PC-3 (cell line): Measurements from ENCODE around the gene RNF125. TPM values are rescaled to one million over a fixed set of nuclear protein-coding genes. Genes with fewer than 3 reads are reported as not detected.

ENCODE experiments used
- ATAC-seq: fragments of 200-7000 bp; cut with Tn5 transposase; 2 replicates; pipeline ENCODE4 v1.9.1; 2020; ENCODE audit warnings: mild to moderate bottlenecking, moderate library complexity
- BruUV-seq: library from RNA; stranded (reverse); fragments of 400-500 nt; replicated peaks from 2 replicates; lab custom pipeline; 2021; lab: Mats Ljungman, UMichigan
- CTCF ChIA-PET: fragments of 300-600 bp; sonication (Branson Sonifier 250); formaldehyde crosslinking; loops from one replicate; lab custom pipeline; 2022; ENCODE audit warnings: antibody characterized with exemption; lab: Charles Lee
- POLR2A ChIA-PET: fragments of 300-600 bp; sonication (Branson Sonifier 250); formaldehyde crosslinking; loops from one replicate; lab custom pipeline; 2022; ENCODE audit warnings: antibody characterized with exemption; ENCODE audit not compliant: unreplicated experiment; lab: Charles Lee
- DNase-seq: peaks from one replicate; pipeline ENCODE4 v3.0.0-alpha.2; 2015
- H2AFZ ChIP-seq: fragments of 300-600 bp; sonication (generic); 2 replicates; pipeline ENCODE4 v1.6.0; 2016; ENCODE audit warnings: antibody characterized with exemption, low read length
- H3F3A ChIP-seq: fragments of 300-600 bp; sonication (generic); one replicate; pipeline ENCODE4 v1.6.0; 2017; ENCODE audit warnings: antibody characterized with exemption, low read length, control low read depth, mild to moderate bottlenecking; ENCODE audit not compliant: unreplicated experiment
- H3K27ac ChIP-seq: fragments of 300-600 bp; sonication (generic); 2 replicates; pipeline ENCODE4 v1.5.1; 2016; ENCODE audit warnings: mild to moderate bottlenecking, low read length
- H3K27me3 ChIP-seq: fragments of 300-600 bp; sonication (generic); 2 replicates; pipeline ENCODE4 v1.6.1; 2016; ENCODE audit warnings: low read length, mixed read lengths
- H3K36me3 ChIP-seq: fragments of 300-600 bp; sonication (generic); 2 replicates; pipeline ENCODE4 v1.6.1; 2016; ENCODE audit warnings: low read depth, mixed run types, low read length, mixed read lengths
- H3K4me1 ChIP-seq: fragments of 300-600 bp; sonication (generic); 2 replicates; pipeline ENCODE4 v1.5.1; 2016; ENCODE audit warnings: low read length; ENCODE audit not compliant: insufficient read depth
- H3K4me2 ChIP-seq: fragments of 300-600 bp; sonication (generic); 2 replicates; pipeline ENCODE4 v1.6.0; 2016; ENCODE audit warnings: low read length
- H3K4me3 ChIP-seq: fragments of 300-600 bp; sonication (generic); 2 replicates; pipeline ENCODE4 v1.5.1; 2016; ENCODE audit warnings: mild to moderate bottlenecking, low read length, mixed read lengths
- H3K79me2 ChIP-seq: fragments of 300-600 bp; sonication (generic); 2 replicates; pipeline ENCODE4 v1.6.1; 2017; ENCODE audit warnings: low read length, mixed read lengths
- H3K9ac ChIP-seq: fragments of 300-600 bp; sonication (generic); 2 replicates; pipeline ENCODE4 v1.6.0; 2016; ENCODE audit warnings: mild to moderate bottlenecking, low read length
- H3K9me2 ChIP-seq: fragments of 300-600 bp; sonication (generic); replicated peaks from 2 replicates; pipeline ENCODE4 v1.6.1; 2016; ENCODE audit warnings: mixed run types, low read length, mixed read lengths
- H3K9me3 ChIP-seq: fragments of 300-600 bp; sonication (generic); 2 replicates; pipeline ENCODE4 v1.6.1; 2016; ENCODE audit warnings: low read length, mixed read lengths
- H4K20me1 ChIP-seq: fragments of 300-600 bp; sonication (generic); 2 replicates; pipeline ENCODE4 v1.6.1; 2016; ENCODE audit warnings: low read length, mixed read lengths
- EZH2 ChIP-seq: fragments of 300-600 bp; sonication (generic); IDR thresholded peaks from one replicate; pipeline ENCODE4 v1.6.1; 2017; ENCODE audit warnings: antibody characterized with exemption, mild to moderate bottlenecking, low read length; ENCODE audit not compliant: unreplicated experiment
- EZH2phosphoT487 ChIP-seq: fragments of 300-600 bp; sonication (generic); IDR thresholded peaks from 2 replicates; pipeline ENCODE4 v1.6.1; 2018; ENCODE audit warnings: mild to moderate bottlenecking, antibody characterized with exemption, low read length, borderline replicate concordance
- intact Hi-C: fragments of 100-400 bp; cut with micrococcal nuclease; formaldehyde crosslinking; loops from 2 replicates; pipeline ENCODE4 v1.9.0; 2023
- total RNA-seq: library from RNA; depleted of rRNA; stranded (reverse); fragments of >200 nt; gene quantifications from 2 replicates; pipeline ENCODE4 v1.2.3, GENCODE V29; 2014
- TF ChIP-seq, protein P1 (sequence below): fragments of 300-600 bp; sonication (generic); conservative IDR thresholded peaks from 2 replicates; pipeline ENCODE4 v1.5.1; 2017; ENCODE audit warnings: antibody characterized with exemption, low read depth, mild to moderate bottlenecking, low read length

Gene RNF125
- total RNA-seq, 1 experiment from 2014 or later, result 1.1 TPM

DNA sequence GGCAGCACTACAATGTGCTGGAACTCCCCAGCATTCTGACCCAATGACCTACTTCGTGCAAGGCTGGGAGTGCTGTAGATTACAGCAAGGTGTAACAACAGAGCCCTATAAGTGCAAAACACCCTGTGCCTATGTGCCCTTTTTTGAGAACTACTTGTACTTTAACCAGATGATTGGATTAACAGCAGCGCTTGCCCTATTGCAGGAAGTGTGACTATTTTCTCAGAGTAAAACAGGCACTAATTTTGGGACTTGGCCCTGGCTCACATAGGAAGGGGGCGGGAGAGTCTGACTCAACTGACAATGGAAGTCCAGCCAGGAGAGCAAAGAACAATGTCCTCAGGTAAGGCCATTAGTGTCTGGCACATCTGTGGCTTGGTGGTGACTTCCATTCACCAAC is 35.6 kb upstream of the RNF125 start:
- ATAC-seq (no peak), DNase-seq (no peak)
- Histone ChIP-seq H3K79me2 (no peaks in the 10 kb centered on the region), H3K4me3 (no peak overlapping the region), H3K9me3 (no peaks in the 10 kb centered on the region), H3K27me3 (no peaks in the 10 kb centered on the region), H2AFZ (no peak overlapping the region), H3K27ac (no peak overlapping the region), H3K4me2 (no peak overlapping the region), H4K20me1 (no peaks in the 10 kb centered on the region), H3K9me2 (no peaks in the 10 kb centered on the region), H3K9ac (no peak overlapping the region), H3F3A (no peaks in the 10 kb centered on the region), H3K36me3 (no peaks in the 10 kb centered on the region), H3K4me1 (no peaks in the 10 kb centered on the region)
- TF ChIP-seq EZH2phosphoT487 (no peak), EZH2 (no peak)
- TF ChIP-seq, protein P1, sequence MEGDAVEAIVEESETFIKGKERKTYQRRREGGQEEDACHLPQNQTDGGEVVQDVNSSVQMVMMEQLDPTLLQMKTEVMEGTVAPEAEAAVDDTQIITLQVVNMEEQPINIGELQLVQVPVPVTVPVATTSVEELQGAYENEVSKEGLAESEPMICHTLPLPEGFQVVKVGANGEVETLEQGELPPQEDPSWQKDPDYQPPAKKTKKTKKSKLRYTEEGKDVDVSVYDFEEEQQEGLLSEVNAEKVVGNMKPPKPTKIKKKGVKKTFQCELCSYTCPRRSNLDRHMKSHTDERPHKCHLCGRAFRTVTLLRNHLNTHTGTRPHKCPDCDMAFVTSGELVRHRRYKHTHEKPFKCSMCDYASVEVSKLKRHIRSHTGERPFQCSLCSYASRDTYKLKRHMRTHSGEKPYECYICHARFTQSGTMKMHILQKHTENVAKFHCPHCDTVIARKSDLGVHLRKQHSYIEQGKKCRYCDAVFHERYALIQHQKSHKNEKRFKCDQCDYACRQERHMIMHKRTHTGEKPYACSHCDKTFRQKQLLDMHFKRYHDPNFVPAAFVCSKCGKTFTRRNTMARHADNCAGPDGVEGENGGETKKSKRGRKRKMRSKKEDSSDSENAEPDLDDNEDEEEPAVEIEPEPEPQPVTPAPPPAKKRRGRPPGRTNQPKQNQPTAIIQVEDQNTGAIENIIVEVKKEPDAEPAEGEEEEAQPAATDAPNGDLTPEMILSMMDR, result no peak
- ChIA-PET CTCF (no interaction called here), POLR2A (no interaction called here)
- no TSS peak for BruUV-seq
- intact Hi-C loops, result no loop called here

DNA sequence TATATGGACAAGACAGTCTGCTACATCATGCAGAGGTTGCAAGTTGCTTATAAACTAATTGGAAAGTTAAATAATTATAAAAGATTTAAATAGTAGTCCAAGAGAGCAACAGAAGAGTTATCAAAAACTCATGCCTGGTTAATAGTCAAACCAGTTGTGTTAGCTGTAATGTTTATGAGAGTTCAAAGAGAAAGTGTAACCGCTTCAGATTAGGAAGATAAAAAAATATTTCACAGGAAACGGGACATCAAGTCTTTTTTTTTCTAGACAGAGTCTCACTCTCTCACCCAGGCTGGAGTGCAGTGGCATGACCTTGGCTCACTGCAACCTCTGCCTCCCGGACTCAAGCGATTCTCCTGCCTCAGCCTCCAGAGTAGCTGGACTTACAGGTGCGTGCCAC is 34.6 kb upstream of the RNF125 start:
- no peak overlapping the region for H3K27ac ChIP-seq
- H3K36me3 ChIP-seq, result no peaks in the 10 kb centered on the region
- no peaks in the 10 kb centered on the region for H3K27me3 ChIP-seq
- DNase-seq, result no peak
- H3K4me1 ChIP-seq, result no peaks in the 10 kb centered on the region
- H3K4me3 ChIP-seq, result no peak overlapping the region
- CTCF ChIA-PET, result no interaction called here
- no peak for ATAC-seq
- no peaks in the 10 kb centered on the region for H3K79me2 ChIP-seq
- no peaks in the 10 kb centered on the region for H4K20me1 ChIP-seq
- no peak overlapping the region for H3K4me2 ChIP-seq
- POLR2A ChIA-PET, result no interaction called here
- TF ChIP-seq, protein P1, result no peak
- TF ChIP-seq EZH2phosphoT487 (no peak), EZH2 (no peak)
- H3K9me3 ChIP-seq, result no peaks in the 10 kb centered on the region
- H2AFZ ChIP-seq, result no peak overlapping the region
- H3K9ac ChIP-seq, result no peak overlapping the region
- H3F3A ChIP-seq, result no peaks in the 10 kb centered on the region
- BruUV-seq, result no TSS peak
- intact Hi-C loops, result no loop called here
- H3K9me2 ChIP-seq, result no peaks in the 10 kb centered on the region

DNA sequence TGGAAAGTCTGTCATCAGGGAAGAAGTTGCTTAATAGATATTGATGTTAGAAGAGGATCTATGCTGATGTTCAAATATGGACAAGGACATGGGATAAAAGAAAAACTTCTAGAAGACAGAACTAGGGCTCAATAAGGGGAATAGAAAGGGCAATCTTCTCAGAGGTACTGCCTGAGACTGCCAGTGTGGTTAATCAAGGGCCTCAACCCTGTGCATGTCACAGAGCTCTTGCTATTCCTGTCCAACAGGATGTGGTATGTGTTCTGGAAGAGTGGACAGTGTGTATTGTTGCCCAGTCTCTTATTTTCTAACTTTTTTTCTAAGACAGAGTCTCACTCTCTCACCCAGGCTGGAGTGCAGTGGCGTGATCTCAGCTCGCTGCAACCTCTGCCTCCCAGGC is 27.8 kb upstream of the RNF125 start:
- no peak; the same call in 1 of the 2 replicates for ATAC-seq
- H3K79me2 ChIP-seq, result no peaks in the 10 kb centered on the region
- H3K9ac ChIP-seq, result no peak overlapping the region
- no peak overlapping the region for H3K4me3 ChIP-seq
- H4K20me1 ChIP-seq, result no peaks in the 10 kb centered on the region
- no peaks in the 10 kb centered on the region for H3K27me3 ChIP-seq
- intact Hi-C loops, result no loop called here
- ChIA-PET POLR2A (no interaction called here), CTCF (no interaction called here)
- H3K9me2 ChIP-seq, result no peaks in the 10 kb centered on the region
- no peaks in the 10 kb centered on the region for H3K4me1 ChIP-seq
- no peaks in the 10 kb centered on the region for H3F3A ChIP-seq
- TF ChIP-seq EZH2phosphoT487, result no peak
- TF ChIP-seq EZH2, result no peak
- TF ChIP-seq, protein P1, result no peak
- H2AFZ ChIP-seq, result no peak overlapping the region
- H3K36me3 ChIP-seq, result no peaks in the 10 kb centered on the region
- BruUV-seq, result no TSS peak
- no peaks in the 10 kb centered on the region for H3K9me3 ChIP-seq
- H3K4me2 ChIP-seq, result no peak overlapping the region
- no peak overlapping the region for H3K27ac ChIP-seq
- DNase-seq, result no peak
